Left kidney (tissue), 2 donors: ENCODE measurements around the gene ACOX1. TPM values are rescaled to one million over a fixed set of nuclear protein-coding genes. Genes with fewer than 3 reads are reported as not detected.

Experiments used
- DNase-seq: peaks from one replicate; pipeline ENCODE4 v3.0.0-alpha.2; 2013
- polyA plus RNA-seq: library from polyadenylated mRNA; unstranded; fragments of 120-200 nt; gene quantifications from one replicate; pipeline ENCODE4 v1.2.1, GENCODE V29; 2013; ENCODE audit not compliant: insufficient read length

The ACOX1 gene
- polyA plus RNA-seq, 1 donor = 39.0 TPM

- DNase-seq = no peak
These were observed 86.3 kb downstream of the ACOX1 start for GRCh38 chr17:75892556-75893224.

GRCh38 chr17:75891605-75892555, 87.1 kb downstream of the ACOX1 start:
- no peak for DNase-seq

Other genes starting within 250 kb of the ACOX1 start
- 25.0 TPM for gene GALK1, start 214.0 kb downstream of the ACOX1 start, polyA plus RNA-seq
- 50.3 TPM for gene UNK, start 194.4 kb downstream of the ACOX1 start, polyA plus RNA-seq
- 5.4 TPM for gene UNC13D, start 134.8 kb downstream of the ACOX1 start, polyA plus RNA-seq
- 75.9 TPM for gene WBP2, start 123.8 kb downstream of the ACOX1 start, polyA plus RNA-seq
- 4.7 TPM for gene TRIM47, start 100.6 kb downstream of the ACOX1 start, polyA plus RNA-seq
- 14.1 TPM for gene TRIM65, start 82.2 kb downstream of the ACOX1 start, polyA plus RNA-seq
- 74.8 TPM for gene MRPL38, start 74.3 kb downstream of the ACOX1 start, polyA plus RNA-seq
- gene FBF1, start 38.1 kb downstream of the ACOX1 start, polyA plus RNA-seq = 12.2 TPM
- 24.7 TPM for gene TEN1, start 74 bp upstream of the ACOX1 start, polyA plus RNA-seq
- gene CDK3, start 21.7 kb upstream of the ACOX1 start, polyA plus RNA-seq = 19.0 TPM
- 19.8 TPM for gene EVPL, start 48.1 kb upstream of the ACOX1 start, polyA plus RNA-seq
- gene SRP68, start 93.4 kb upstream of the ACOX1 start, polyA plus RNA-seq = 105 TPM
- gene GALR2, start 95.6 kb upstream of the ACOX1 start, polyA plus RNA-seq = 0.17 TPM
- gene ZACN, start 100.0 kb upstream of the ACOX1 start, polyA plus RNA-seq = 14.2 TPM
- 178 TPM for gene EXOC7, start 124.6 kb upstream of the ACOX1 start, polyA plus RNA-seq
- gene FOXJ1, start 162.1 kb upstream of the ACOX1 start, polyA plus RNA-seq = 15.5 TPM